ENCODE data around the gene MPRIP.

DNA sequence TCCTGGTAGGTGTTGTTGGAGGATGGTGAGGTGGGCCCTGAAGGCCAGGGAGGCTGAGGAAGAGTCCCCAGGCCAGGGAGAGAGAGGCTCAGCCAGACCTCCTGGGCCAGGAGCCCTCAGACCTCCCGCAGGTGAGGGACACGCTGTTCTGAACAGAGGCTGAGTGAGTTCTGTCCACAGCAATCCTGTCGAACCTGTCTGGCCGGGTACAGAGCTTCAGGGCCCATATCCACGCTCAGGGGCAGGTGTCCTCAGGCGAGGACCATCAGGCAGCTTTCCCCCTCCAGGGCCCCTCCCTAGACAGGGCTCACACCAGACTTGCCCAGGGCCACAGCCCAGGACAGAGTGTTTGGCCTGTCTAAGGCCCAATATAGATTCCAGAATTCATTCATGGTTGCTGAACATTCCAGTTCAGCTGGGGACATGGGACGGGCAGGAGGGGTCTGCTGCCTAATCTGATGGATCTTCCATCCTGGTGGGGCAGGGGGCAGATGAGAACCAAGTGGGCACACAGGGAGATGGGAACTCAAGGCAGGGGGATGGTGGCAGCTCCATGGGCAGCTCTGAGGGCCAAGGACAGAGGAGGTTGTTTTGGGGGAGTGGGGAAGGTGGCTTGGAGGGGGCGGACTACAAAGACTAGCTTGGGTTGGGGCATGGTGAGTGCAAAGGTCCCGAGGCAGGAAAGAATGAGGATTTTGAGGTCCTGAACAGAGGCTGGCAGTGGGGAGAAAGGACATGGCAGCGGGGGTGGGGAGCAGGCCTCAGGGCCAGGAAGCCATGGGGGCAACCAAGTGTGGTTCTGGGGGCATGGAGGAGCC lies 23.4 kb upstream of the MPRIP start:
- TF ChIP-seq, protein P1, sequence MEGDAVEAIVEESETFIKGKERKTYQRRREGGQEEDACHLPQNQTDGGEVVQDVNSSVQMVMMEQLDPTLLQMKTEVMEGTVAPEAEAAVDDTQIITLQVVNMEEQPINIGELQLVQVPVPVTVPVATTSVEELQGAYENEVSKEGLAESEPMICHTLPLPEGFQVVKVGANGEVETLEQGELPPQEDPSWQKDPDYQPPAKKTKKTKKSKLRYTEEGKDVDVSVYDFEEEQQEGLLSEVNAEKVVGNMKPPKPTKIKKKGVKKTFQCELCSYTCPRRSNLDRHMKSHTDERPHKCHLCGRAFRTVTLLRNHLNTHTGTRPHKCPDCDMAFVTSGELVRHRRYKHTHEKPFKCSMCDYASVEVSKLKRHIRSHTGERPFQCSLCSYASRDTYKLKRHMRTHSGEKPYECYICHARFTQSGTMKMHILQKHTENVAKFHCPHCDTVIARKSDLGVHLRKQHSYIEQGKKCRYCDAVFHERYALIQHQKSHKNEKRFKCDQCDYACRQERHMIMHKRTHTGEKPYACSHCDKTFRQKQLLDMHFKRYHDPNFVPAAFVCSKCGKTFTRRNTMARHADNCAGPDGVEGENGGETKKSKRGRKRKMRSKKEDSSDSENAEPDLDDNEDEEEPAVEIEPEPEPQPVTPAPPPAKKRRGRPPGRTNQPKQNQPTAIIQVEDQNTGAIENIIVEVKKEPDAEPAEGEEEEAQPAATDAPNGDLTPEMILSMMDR (optimal IDR thresholded peaks at IDR 0.05 in 1 of 3, IDR thresholded peaks at IDR 0.05 in 1 of 3, conservative IDR thresholded peaks at IDR 0.05 in 1 of 3; ENCODE audit: extremely low read depth in 1 of 3, insufficient read depth in 2 of 3, low read length in 3 of 3) = no peak
- no peak for TF ChIP-seq EZH2 (IDR thresholded peaks at IDR 0.05; ENCODE audit: low read length)
